Thoracic aorta (tissue), 2 donors: ENCODE measurements around the gene SARM1. TPM values are rescaled to one million over a fixed set of nuclear protein-coding genes. Genes with fewer than 3 reads are reported as not detected.

Experiments used
- ATAC-seq: fragments of 150-250 bp; one replicate; pipeline ENCODE4 v1.8.0; 2017; ENCODE audit warnings: low read depth; ENCODE audit not compliant: insufficient number of reproducible peaks, low FRiP score
- DNase-seq: peaks from one replicate; pipeline ENCODE4 v3.0.0-alpha.2; 2020; ENCODE audit warnings: low spot score
- H3K27ac ChIP-seq, 2 donors: fragments of 200-600 bp; sonication (generic); 1 replicate in 1 of 2; 2 replicates in 1 of 2; pipeline ENCODE4 v1.5.1; 2016; ENCODE audit warnings: mild to moderate bottlenecking in 2 of 2, moderate library complexity in 2 of 2
- H3K27me3 ChIP-seq: fragments of 200-600 bp; sonication (generic); replicated peaks from 2 replicates; pipeline ENCODE4 v1.6.0; 2016; ENCODE audit warnings: mild to moderate bottlenecking; ENCODE audit not compliant: insufficient read depth
- H3K36me3 ChIP-seq: fragments of 200-600 bp; sonication (generic); one replicate; pipeline ENCODE4 v1.5.1; 2016
- H3K4me1 ChIP-seq, 2 donors: fragments of 200-600 bp; sonication (generic); 1 replicate in 1 of 2; 2 replicates in 1 of 2; pipeline versions ENCODE4 v1.5.1 to v1.6.0; 2016; ENCODE audit warnings: low read depth in 2 of 2, mild to moderate bottlenecking in 1 of 2; ENCODE audit not compliant: control insufficient read depth in 1 of 2
- H3K4me3 ChIP-seq: fragments of 200-600 bp; sonication (generic); 2 replicates; pipeline ENCODE4 v1.5.1; 2016; ENCODE audit warnings: mild to moderate bottlenecking
- H3K9me3 ChIP-seq: fragments of 200-600 bp; sonication (generic); 2 replicates; pipeline ENCODE4 v1.5.1; 2016
- total RNA-seq, 2 donors: library from RNA; depleted of rRNA; stranded (reverse); fragments of >200 nt; gene quantifications; one replicate each; pipeline versions ENCODE4 v1.1.0 to v1.2.3, GENCODE V29; 2016
- TF ChIP-seq, protein P1 (sequence below): fragments of 200-600 bp; sonication (generic); IDR thresholded peaks from one replicate; pipeline ENCODE4 v1.5.1; 2019; ENCODE audit warnings: antibody characterized with exemption

SARM1 gene
- total RNA-seq, 2 donors from 2014 or later: 19.5 to 24.1 TPM

DNA sequence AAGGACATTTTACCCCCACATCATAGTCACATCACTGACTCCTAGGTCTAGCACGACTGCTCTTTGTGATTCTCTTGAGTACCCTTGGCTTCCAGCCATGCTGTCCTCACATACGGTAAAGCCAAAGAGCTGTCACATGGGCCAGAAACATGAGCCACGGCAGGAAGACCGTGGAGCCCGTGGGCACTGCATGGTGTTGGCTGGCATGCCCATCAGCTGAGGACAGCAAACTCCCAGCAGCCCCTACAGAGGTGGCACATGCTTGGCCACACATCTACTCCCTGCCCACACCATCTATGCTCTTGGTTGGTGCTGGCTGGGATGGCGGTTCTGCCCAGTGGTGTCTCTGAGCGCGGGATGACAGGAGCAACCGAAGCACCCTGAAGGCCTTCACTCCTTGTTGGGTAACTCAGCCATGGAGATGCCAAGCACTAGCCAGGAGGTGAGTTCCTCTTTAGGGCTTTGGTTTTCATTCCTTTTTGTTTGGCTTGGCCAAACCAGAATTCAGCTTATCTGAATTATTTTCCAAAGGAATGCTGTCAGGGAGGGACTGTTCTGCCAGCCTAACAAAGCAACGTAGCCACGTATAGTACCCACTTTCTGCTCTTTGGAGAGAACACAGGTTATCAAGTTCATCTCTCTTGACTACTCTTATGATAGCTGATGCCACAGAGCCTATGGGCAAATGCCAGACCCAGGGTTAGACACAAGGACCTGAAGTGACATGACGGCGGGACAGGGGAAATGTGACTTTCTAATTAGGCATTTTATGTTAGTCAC is 25.9 kb upstream of the SARM1 start:
- TF ChIP-seq, protein P1, sequence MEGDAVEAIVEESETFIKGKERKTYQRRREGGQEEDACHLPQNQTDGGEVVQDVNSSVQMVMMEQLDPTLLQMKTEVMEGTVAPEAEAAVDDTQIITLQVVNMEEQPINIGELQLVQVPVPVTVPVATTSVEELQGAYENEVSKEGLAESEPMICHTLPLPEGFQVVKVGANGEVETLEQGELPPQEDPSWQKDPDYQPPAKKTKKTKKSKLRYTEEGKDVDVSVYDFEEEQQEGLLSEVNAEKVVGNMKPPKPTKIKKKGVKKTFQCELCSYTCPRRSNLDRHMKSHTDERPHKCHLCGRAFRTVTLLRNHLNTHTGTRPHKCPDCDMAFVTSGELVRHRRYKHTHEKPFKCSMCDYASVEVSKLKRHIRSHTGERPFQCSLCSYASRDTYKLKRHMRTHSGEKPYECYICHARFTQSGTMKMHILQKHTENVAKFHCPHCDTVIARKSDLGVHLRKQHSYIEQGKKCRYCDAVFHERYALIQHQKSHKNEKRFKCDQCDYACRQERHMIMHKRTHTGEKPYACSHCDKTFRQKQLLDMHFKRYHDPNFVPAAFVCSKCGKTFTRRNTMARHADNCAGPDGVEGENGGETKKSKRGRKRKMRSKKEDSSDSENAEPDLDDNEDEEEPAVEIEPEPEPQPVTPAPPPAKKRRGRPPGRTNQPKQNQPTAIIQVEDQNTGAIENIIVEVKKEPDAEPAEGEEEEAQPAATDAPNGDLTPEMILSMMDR: no peak
- peaks cover 50% of the 10 kb centered on the region for H3K36me3 ChIP-seq
- H3K27me3 ChIP-seq: no peaks in the 10 kb centered on the region
- peak overlapping the region; percentile 73 to 84 for H3K27ac ChIP-seq
- no peaks in the 10 kb centered on the region for H3K9me3 ChIP-seq
- H3K4me1 ChIP-seq: peaks cover 39 to 47% of the 10 kb centered on the region in 2 donors
- ATAC-seq: peak; percentile 11
- DNase-seq: no peak
- H3K4me3 ChIP-seq: no peak overlapping the region

DNA sequence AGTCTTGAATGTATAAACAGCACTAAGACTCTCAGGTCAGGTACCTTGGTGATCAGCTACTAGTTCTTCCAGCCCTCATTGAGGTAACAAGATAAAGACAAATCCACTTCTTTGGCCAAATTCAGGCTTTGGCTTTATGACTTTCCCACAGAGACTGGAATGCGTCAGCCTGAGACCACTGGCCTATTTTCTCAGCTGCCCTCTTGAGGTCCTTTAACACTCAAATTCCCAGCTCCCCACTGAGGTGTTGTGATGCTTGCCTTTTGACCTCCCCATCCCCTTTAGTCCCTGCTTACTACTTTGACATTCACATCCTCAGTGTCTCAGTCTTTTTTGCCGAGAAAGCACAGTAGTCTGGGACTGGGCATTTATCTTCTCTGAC is 25.3 kb upstream of the SARM1 start:
- TF ChIP-seq, protein P1: no peak
- Histone ChIP-seq H3K36me3 (peaks cover 50% of the 10 kb centered on the region), H3K4me1 (peaks cover 39 to 47% of the 10 kb centered on the region in 2 donors), H3K27ac (peak overlapping the region; percentile 73 to 84), H3K4me3 (no peak overlapping the region), H3K9me3 (no peaks in the 10 kb centered on the region), H3K27me3 (no peaks in the 10 kb centered on the region)
- ATAC-seq (no peak), DNase-seq (no peak)

DNA sequence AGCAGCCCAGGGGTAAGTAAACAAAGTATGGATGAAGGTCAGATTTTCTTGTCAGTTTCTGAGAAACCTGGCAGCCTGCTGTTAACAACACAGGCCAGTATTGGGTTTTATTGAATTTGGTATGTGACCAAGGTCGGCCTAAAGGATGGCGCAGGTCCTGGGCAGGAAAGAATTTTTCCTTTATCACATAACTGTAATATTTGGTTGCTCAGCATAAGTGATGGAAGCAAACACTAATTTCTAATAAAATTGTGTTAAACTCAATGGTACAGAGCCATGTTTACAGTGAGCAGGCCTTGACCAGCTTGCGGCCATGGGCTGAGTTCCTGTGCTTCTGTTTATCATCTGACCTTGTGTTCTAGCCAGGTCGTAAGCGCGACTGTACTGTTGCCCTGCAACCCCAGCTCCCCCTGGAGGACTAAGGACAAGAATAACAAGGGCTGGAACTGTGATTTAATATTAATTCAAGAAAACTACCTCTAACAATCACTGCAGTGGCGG is 24.7 kb upstream of the SARM1 start:
- Histone ChIP-seq H3K4me3 (no peak overlapping the region), H3K36me3 (peaks cover 50% of the 10 kb centered on the region), H3K9me3 (no peaks in the 10 kb centered on the region), H3K27me3 (no peaks in the 10 kb centered on the region), H3K4me1 (peaks cover 39 to 47% of the 10 kb centered on the region in 2 donors), H3K27ac (peak overlapping the region; percentile 73 to 84)
- no peak for DNase-seq
- ATAC-seq: peak; percentile 40
- TF ChIP-seq, protein P1: no peak

DNA sequence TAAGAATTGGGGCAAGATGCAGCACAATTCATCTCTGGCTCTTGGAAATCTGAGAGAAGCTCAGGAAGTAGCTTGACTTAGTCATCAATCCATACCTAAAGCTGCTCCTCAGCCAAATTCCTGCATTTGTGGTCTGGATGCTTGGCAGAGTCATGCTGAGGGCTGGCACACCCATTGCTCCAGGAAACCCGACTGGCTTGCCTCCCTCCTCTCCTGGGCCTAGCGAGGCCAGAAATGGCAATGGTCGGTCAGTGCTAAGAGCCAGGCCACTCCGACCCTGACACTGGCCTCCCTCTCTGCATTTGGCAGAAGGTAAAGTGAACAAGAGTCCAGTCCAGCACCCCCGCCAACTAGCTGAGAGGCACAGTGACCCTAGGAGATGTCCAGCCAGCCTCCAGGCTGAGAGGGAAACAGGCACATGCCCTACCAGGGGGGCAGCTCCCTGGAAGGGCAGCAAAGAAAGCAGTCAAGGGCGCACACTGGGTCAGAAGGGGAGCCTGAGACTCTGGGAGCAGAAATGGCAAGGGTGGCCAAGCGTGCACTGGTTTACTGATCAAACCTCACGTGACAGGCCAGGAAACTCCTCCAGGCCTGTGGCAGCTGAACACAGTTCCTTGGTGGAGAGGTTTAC is 24.1 kb upstream of the SARM1 start:
- TF ChIP-seq, protein P1: no peak
- Histone ChIP-seq H3K4me1 (peaks cover 39 to 47% of the 10 kb centered on the region in 2 donors), H3K9me3 (no peaks in the 10 kb centered on the region), H3K36me3 (peaks cover 48% of the 10 kb centered on the region), H3K27ac (peak overlapping the region; percentile 73 to 84), H3K27me3 (no peaks in the 10 kb centered on the region), H3K4me3 (no peak overlapping the region)
- DNase-seq (no peak), ATAC-seq (peak; percentile 15)

DNA sequence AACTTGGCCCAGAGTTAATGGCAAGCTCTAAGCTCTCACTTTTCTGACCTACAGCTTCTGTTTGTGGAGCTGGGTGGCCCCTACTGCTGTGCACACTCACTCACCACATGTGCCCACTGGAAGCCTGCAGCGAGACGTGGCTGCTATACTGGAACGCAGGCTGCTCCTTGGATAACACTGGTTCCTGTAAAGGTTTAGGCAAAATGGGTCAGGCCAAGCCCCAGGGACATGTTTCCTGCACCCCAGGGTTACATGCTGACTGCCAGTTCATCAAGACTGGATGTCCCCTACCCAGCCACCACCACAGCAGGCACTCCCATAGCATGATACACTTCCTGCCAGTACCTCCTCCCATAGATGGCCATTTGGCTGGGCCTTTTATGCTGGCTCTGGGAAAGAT is 22.5 kb upstream of the SARM1 start:
- H3K36me3 ChIP-seq: peaks cover 55% of the 10 kb centered on the region
- no peaks in the 10 kb centered on the region for H3K27me3 ChIP-seq
- H3K9me3 ChIP-seq: no peaks in the 10 kb centered on the region
- TF ChIP-seq, protein P1: no peak
- DNase-seq (no peak), ATAC-seq (no peak)
- no peak overlapping the region for H3K4me3 ChIP-seq
- peaks cover 39 to 47% of the 10 kb centered on the region in 2 donors for H3K4me1 ChIP-seq
- peak overlapping the region in 1 of 2 donors; percentile 73 for H3K27ac ChIP-seq
